Stimulated activated naive B cell treated with anti-CD40 and anti-IgM and Interleukin-4, amounts not matched to agents 10 μg/mL and 1 μg/mL and 100 μg/mL, for 72 hours (primary cell): Measurements from ENCODE around the gene LY9.

Experiments
- ATAC-seq, 2 donors: fragments of 150-1000 bp; cut with Tn5 transposase; replicated peaks; 2 replicates each; pipeline ENCODE4 v1.10.0; 2021; ENCODE audit warnings: moderate library complexity in 1 of 2
- DNase-seq: peaks from one replicate; pipeline ENCODE4 v3.0.0; 2021
- H3K27ac Mint-ChIP-seq: one replicate; pipeline ENCODE4 v1.8.0; 2022; ENCODE audit warnings: mild to moderate bottlenecking, mixed read lengths
- H3K27me3 Mint-ChIP-seq, 2 donors: one replicate each; pipeline ENCODE4 v1.8.0; 2022; ENCODE audit warnings: mixed read lengths in 2 of 2
- H3K36me3 Mint-ChIP-seq, 2 donors: one replicate each; pipeline ENCODE4 v1.8.0; 2022; ENCODE audit warnings: mixed read lengths in 2 of 2, mild to moderate bottlenecking in 1 of 2
- H3K4me1 Mint-ChIP-seq, 2 donors: one replicate each; pipeline ENCODE4 v1.8.0; 2022; ENCODE audit warnings: mixed read lengths in 2 of 2, mild to moderate bottlenecking in 1 of 2
- H3K4me3 Mint-ChIP-seq, 2 donors: one replicate each; pipeline ENCODE4 v1.8.0; 2022; ENCODE audit warnings: mild to moderate bottlenecking in 2 of 2, mixed read lengths in 2 of 2, moderate library complexity in 1 of 2
- H3K9me3 Mint-ChIP-seq, 2 donors: one replicate each; pipeline ENCODE4 v1.8.0; 2022; ENCODE audit warnings: mixed read lengths in 2 of 2, mild to moderate bottlenecking in 1 of 2

The LY9 gene

DNA sequence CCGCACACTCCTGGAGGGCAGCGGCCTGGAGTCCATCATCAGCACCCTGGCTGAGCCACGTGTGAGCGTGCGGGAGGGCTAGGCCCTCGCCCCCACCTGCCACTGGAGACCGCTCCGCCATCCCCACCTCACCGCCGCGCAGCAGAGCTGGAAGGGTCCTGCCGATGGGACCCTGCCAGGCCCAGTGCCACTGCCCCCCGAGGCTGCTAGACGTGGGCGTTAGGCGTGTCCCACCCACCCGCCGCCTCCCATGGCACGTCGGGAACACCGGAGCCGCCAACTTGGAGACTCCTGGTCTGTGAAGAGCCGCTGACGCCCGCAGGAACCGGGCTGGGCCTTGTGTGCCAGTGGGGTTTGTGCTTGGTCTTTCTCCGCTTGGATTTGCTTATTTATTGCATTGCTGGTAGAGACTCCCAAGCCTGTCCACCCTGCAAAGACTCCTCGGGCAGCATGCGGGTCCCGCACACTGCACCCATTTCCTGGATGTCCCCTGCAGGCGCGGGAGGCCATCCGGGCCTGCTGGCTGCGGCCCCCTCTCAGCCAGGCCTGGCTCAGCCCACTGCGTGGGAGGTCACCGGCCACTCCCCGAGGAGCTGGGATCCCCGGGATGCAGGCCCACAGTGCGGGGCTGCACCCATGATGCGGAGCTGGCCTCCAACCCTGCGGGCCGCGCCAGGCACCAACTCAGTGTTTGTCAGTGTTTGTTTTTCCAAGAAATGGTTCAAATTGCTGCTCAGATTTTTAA is 6.0 kb downstream of the LY9 start:
- DNase-seq (no peak), ATAC-seq (no peak)
- H3K4me3 Mint-ChIP-seq, result peak overlapping the region; percentile 55 to 88
- no peak overlapping the region for H3K27ac Mint-ChIP-seq
- H3K36me3 Mint-ChIP-seq, result peaks cover 65 to 84% of the 10 kb centered on the region in 2 donors
- H3K4me1 Mint-ChIP-seq, result peaks cover 60 to 91% of the 10 kb centered on the region in 2 donors
- H3K27me3 Mint-ChIP-seq, result no peaks in the 10 kb centered on the region
- H3K9me3 Mint-ChIP-seq, result peaks cover 4 to 7% of the 10 kb centered on the region in 2 donors

DNA sequence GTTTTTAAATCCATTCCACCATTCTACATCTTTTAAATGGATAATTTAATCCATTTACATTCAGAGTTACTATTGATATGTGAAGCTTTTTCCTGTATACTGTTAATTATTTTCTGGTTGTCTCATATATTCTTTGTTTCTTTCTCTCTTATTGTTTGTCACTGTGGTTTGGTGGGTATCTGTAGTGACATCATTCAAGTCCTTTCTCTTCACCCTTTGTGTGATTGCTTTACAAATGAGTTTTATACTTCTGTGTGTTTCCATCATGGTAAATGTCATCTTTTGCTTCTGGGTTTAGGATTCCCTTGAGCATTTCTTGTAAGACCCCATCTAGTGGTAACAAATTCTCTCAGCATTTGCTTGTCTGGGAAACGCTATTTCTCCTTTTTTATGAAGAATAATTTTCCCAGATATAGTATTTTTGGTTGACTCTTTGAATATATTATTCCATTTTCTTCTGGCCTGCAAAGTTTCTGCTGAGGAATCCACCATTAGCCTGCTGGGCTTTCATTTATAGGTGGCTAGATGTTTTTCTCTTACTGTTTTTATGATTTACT is 10.2 kb downstream of the LY9 start:
- Mint-ChIP-seq H3K36me3 (peaks cover 63 to 80% of the 10 kb centered on the region in 2 donors), H3K4me1 (peaks cover 35 to 83% of the 10 kb centered on the region in 2 donors), H3K27ac (peak overlapping the region; percentile 39), H3K9me3 (peaks cover 4 to 9% of the 10 kb centered on the region in 2 donors), H3K27me3 (no peaks in the 10 kb centered on the region), H3K4me3 (peak overlapping the region; percentile 5 to 6)
- no peak for DNase-seq
- peak; percentile 44 to 56 for ATAC-seq

DNA sequence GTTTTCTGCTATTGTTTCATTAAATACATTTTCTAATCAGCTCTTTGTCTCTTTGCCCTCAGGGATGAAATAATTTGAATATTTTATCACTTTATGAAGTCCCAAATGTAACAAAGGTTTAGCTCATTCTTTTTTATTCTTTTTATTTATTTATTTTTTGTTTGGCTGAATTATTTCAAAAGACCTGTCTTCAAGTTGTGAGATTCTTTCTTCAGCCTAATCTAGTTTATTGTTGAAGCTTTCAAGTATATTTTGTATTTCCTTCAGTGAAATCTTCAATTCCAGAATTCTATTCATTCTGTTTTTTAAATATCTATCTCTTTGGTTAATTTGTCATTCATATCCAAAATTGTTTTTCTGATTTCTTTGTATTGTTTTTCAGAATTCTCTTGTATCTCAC is 10.8 kb downstream of the LY9 start:
- ATAC-seq (no peak), DNase-seq (no peak)
- Mint-ChIP-seq H3K36me3 (peaks cover 63 to 80% of the 10 kb centered on the region in 2 donors), H3K4me3 (peak overlapping the region in 1 of 2 donors; percentile 3), H3K4me1 (peaks cover 33 to 83% of the 10 kb centered on the region in 2 donors), H3K27ac (peak overlapping the region; percentile 32), H3K27me3 (no peaks in the 10 kb centered on the region), H3K9me3 (peaks cover 4 to 9% of the 10 kb centered on the region in 2 donors)

DNA sequence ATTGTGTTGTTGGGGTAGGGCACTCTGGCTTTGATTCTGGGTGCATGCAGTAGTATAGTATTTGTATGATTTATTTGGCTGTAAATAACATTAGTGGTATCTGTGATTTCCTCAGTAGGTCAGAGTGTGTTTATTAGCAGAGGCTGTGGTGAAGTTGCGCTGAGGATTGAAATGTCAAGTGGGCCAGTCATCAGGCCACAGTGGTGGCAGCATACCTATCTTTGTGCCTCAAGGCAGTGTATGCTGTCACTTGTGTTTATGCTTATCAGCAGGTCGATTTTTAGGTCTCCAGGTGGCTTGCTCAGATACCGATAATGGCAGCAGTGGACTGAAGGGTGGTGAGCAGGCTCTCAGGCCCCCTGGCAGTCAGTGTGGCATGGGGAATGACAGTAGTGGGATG is 11.3 kb downstream of the LY9 start:
- ATAC-seq (peak in 1 of 2 donors; percentile 51), DNase-seq (no peak)
- H3K36me3 Mint-ChIP-seq, result peaks cover 67 to 85% of the 10 kb centered on the region in 2 donors
- peak overlapping the region; percentile 32 for H3K27ac Mint-ChIP-seq
- peaks cover 4 to 9% of the 10 kb centered on the region in 2 donors for H3K9me3 Mint-ChIP-seq
- H3K27me3 Mint-ChIP-seq, result no peaks in the 10 kb centered on the region
- H3K4me3 Mint-ChIP-seq, result peak overlapping the region in 1 of 2 donors; percentile 3
- H3K4me1 Mint-ChIP-seq, result peaks cover 33 to 87% of the 10 kb centered on the region in 2 donors

GRCh38 chr1:160807738-160808137 is 11.8 kb downstream of the LY9 start:
- no peak overlapping the region for H3K4me3 Mint-ChIP-seq
- peaks cover 66 to 83% of the 10 kb centered on the region in 2 donors for H3K36me3 Mint-ChIP-seq
- H3K27ac Mint-ChIP-seq, result peak overlapping the region; percentile 32
- peaks cover 4 to 9% of the 10 kb centered on the region in 2 donors for H3K9me3 Mint-ChIP-seq
- peak in 1 of 2 donors; percentile 31 for ATAC-seq
- peaks cover 31 to 89% of the 10 kb centered on the region in 2 donors for H3K4me1 Mint-ChIP-seq
- no peaks in the 10 kb centered on the region for H3K27me3 Mint-ChIP-seq
- no peak for DNase-seq

DNA sequence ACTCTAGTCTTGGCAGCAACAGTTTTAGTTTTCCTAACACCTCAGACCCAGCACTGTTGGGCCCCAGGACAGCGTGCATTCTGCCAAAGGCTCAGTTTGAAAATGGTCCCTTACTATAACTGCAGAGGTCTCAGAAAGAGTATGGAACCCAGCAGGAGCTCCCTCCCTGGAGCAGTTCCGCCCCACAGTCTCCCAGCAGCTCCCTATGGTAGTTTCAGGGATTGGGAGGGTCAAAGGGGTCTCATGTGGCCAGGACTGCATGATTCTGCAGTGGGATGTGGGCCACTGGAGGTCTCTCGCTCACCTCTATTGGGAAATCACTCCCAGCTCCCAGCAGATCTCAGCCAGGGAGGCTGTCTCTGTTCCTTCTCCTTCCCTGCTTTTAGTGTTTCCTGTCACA is 12.3 kb downstream of the LY9 start:
- H3K4me3 Mint-ChIP-seq, result no peak overlapping the region
- DNase-seq, result no peak
- peaks cover 4 to 9% of the 10 kb centered on the region in 2 donors for H3K9me3 Mint-ChIP-seq
- peaks cover 67 to 83% of the 10 kb centered on the region in 2 donors for H3K36me3 Mint-ChIP-seq
- H3K27me3 Mint-ChIP-seq, result no peaks in the 10 kb centered on the region
- H3K4me1 Mint-ChIP-seq, result peaks cover 31 to 89% of the 10 kb centered on the region in 2 donors
- no peak for ATAC-seq
- peak overlapping the region; percentile 79 for H3K27ac Mint-ChIP-seq

GRCh38 chr1:160810486-160810885 is 14.5 kb downstream of the LY9 start:
- Mint-ChIP-seq H3K4me1 (peaks cover 28 to 79% of the 10 kb centered on the region in 2 donors), H3K27me3 (no peaks in the 10 kb centered on the region), H3K27ac (no peak overlapping the region), H3K4me3 (no peak overlapping the region), H3K9me3 (peaks cover 4 to 9% of the 10 kb centered on the region in 2 donors), H3K36me3 (peaks cover 63 to 82% of the 10 kb centered on the region in 2 donors)
- DNase-seq (no peak), ATAC-seq (no peak)

DNA sequence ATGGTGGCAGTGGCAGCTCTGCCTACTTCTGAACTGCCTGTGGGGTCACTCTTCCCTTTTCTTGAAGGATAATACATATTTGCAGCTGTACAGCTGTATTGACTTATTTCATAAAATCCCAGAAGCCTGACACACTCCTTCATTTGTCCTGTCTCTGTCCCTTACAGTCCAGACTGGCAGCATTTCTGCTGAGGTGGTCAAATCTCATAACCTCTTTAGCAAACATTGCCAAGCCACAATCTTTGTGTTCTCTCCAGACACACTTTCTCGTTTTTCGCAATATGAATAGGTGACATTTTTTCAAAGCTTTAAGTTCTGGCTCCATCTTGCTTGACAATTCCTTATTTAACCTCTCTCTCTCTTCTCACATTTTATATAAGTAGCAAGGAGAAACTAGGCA is 15.2 kb downstream of the LY9 start:
- peaks cover 0 to 6% of the 10 kb centered on the region in 2 donors for H3K9me3 Mint-ChIP-seq
- ATAC-seq (no peak), DNase-seq (no peak)
- peaks cover 24 to 73% of the 10 kb centered on the region in 2 donors for H3K4me1 Mint-ChIP-seq
- H3K36me3 Mint-ChIP-seq, result peaks cover 62 to 80% of the 10 kb centered on the region in 2 donors
- H3K27ac Mint-ChIP-seq, result no peak overlapping the region
- H3K4me3 Mint-ChIP-seq, result no peak overlapping the region
- H3K27me3 Mint-ChIP-seq, result no peaks in the 10 kb centered on the region

GRCh38 chr1:160813215-160813614 is 17.2 kb downstream of the LY9 start:
- Mint-ChIP-seq H3K27ac (peak overlapping the region; percentile 32), H3K4me1 (peaks cover 12 to 58% of the 10 kb centered on the region in 2 donors), H3K36me3 (peaks cover 55 to 70% of the 10 kb centered on the region in 2 donors), H3K9me3 (no peaks in the 10 kb centered on the region), H3K4me3 (no peak overlapping the region), H3K27me3 (no peaks in the 10 kb centered on the region)
- no peak for ATAC-seq
- DNase-seq, result no peak

DNA sequence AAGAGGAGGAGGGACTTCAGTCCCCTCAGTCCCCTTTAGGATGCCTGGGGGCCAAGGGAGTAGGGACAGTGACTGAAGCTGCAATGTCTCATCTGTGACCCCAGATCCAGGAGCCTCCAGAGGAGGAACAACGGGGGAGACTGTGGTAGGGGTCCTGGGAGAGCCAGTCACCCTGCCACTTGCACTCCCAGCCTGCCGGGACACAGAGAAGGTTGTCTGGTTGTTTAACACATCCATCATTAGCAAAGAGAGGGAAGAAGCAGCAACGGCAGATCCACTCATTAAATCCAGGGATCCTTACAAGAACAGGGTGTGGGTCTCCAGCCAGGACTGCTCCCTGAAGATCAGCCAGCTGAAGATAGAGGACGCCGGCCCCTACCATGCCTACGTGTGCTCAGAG is 18.3 kb downstream of the LY9 start:
- peaks cover 12 to 52% of the 10 kb centered on the region in 2 donors for H3K4me1 Mint-ChIP-seq
- H3K9me3 Mint-ChIP-seq, result no peaks in the 10 kb centered on the region
- no peaks in the 10 kb centered on the region for H3K27me3 Mint-ChIP-seq
- ATAC-seq (no peak), DNase-seq (no peak)
- H3K4me3 Mint-ChIP-seq, result no peak overlapping the region
- H3K27ac Mint-ChIP-seq, result peak overlapping the region; percentile 51
- H3K36me3 Mint-ChIP-seq, result peaks cover 65 to 73% of the 10 kb centered on the region in 2 donors

GRCh38 chr1:160814856-160815255 is 18.9 kb downstream of the LY9 start:
- Mint-ChIP-seq H3K36me3 (peaks cover 65 to 74% of the 10 kb centered on the region in 2 donors), H3K27me3 (no peaks in the 10 kb centered on the region), H3K4me1 (peaks cover 12 to 50% of the 10 kb centered on the region in 2 donors)

GRCh38 chr1:160818207-160818937 is 22.4 kb downstream of the LY9 start:
- H3K4me1 Mint-ChIP-seq, result peaks cover 4 to 16% of the 10 kb centered on the region in 2 donors
- H3K27me3 Mint-ChIP-seq, result no peaks in the 10 kb centered on the region
- H3K9me3 Mint-ChIP-seq, result no peaks in the 10 kb centered on the region
- DNase-seq (no peak), ATAC-seq (no peak)
- no peak overlapping the region for H3K4me3 Mint-ChIP-seq
- H3K27ac Mint-ChIP-seq, result no peak overlapping the region
- peaks cover 55 to 68% of the 10 kb centered on the region in 2 donors for H3K36me3 Mint-ChIP-seq

More at GRCh38 chr1:160814856-160815255, 18.9 kb downstream of the LY9 start:
- Mint-ChIP-seq H3K4me3 (no peak overlapping the region), H3K9me3 (no peaks in the 10 kb centered on the region), H3K27ac (peak overlapping the region; percentile 44)
- no peak for DNase-seq
- no peak for ATAC-seq

GRCh38 chr1:160819186-160819585 is 23.2 kb downstream of the LY9 start:
- Mint-ChIP-seq H3K27ac (peak overlapping the region; percentile 31), H3K4me1 (peaks cover 2 to 8% of the 10 kb centered on the region in 2 donors), H3K4me3 (no peak overlapping the region), H3K27me3 (no peaks in the 10 kb centered on the region), H3K36me3 (peaks cover 47 to 67% of the 10 kb centered on the region in 2 donors), H3K9me3 (no peaks in the 10 kb centered on the region)
- ATAC-seq (no peak), DNase-seq (no peak)

- peak overlapping the region; percentile 85 for H3K27ac Mint-ChIP-seq
- no peak for DNase-seq
- H3K27me3 Mint-ChIP-seq, result no peaks in the 10 kb centered on the region
- no peaks in the 10 kb centered on the region for H3K9me3 Mint-ChIP-seq
- H3K36me3 Mint-ChIP-seq, result peaks cover 31 to 59% of the 10 kb centered on the region in 2 donors
- no peak for ATAC-seq
- no peak overlapping the region for H3K4me3 Mint-ChIP-seq
- H3K4me1 Mint-ChIP-seq, result peaks cover 0 to under 1% of the 10 kb centered on the region in 2 donors
These were observed 25.7 kb downstream of the LY9 start for GRCh38 chr1:160821627-160822026.
